ENCODE results near the gene TMEM255B. TPM values are rescaled to one million over a fixed set of nuclear protein-coding genes. Genes with fewer than 3 reads are reported as not detected.

The TMEM255B gene
- total and polyA plus RNA-seq, 2 of the 4 experiments (the other 2 are of a cell fraction): 0.36 to 0.94 TPM

DNA sequence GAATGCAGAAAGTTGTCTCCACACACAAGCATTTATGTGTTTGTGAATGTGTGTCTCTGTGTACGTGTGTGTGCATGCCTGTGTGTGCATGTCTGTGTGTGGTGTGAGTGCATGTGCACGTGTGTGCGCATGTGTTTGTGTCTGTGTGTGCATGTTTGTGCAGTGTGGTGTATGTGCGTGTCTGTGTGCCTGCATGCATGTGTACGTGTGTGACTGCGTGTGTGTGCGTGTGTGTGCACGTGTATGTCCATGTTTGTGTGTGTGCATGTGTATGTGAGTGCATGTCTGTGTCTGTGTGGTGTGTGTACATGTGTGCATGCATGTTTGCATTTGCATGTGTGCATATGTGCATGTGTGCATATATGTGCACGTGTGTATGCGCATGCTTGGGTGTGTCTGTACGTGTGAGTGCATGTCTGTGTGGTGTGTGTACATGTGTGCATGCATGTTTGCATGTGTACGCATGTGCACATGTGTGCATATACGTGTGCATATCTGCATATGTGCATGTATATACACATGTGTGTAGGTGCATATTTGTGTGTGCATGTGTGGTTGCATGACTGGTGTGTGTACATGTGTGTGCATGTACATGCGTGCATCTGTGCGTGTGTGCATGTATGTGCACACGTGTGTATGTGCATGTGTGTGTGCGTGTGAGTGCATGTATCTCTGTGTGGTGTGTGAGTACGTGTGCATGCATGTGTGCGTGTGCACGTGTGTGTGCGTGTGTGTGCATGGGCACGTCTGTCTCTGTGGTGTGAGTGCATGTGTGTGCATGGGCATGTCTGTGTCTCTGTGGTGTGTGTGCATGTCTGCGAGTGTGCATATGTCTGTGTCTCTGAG, 8.2 kb upstream of the TMEM255B start:
- peaks cover 4% of the 10 kb centered on the region; the same call in 1 of the 2 replicates for H4K20me1 ChIP-seq (ENCODE audit: insufficient read depth, low read length)
- no peak overlapping the region for H2BK5ac ChIP-seq (ENCODE audit: low read depth, low read length, poor library complexity, severe bottlenecking)
- H2BK15ac ChIP-seq (ENCODE audit: low read depth, low read length): no peak overlapping the region
- H3K4me2 ChIP-seq (ENCODE audit: low read depth, low read length): no peak overlapping the region
- H3K9me3 ChIP-seq (ENCODE audit: control insufficient read depth, insufficient read depth, low read length): no peaks in the 10 kb centered on the region
- POLR2A ChIA-PET (ENCODE audit: unreplicated experiment): no interaction called here
- H3K36me3 ChIP-seq (ENCODE audit: control insufficient read depth, insufficient read depth, low read length): no peaks in the 10 kb centered on the region
- in situ Hi-C loops (cut with MboI; ENCODE audit: low sequenced_read_pairs) (no loop called here), dilution Hi-C loops (cut with HindIII; ENCODE audit: low sequenced_read_pairs, unreplicated experiment) (no loop called here), intact Hi-C loops (cut with micrococcal nuclease) (no loop called here)
- 0 out of 2 replicates have a peak, but pooled peaks cover 5% of the 10 kb centered on the region for H3K9me1 ChIP-seq (ENCODE audit: insufficient read depth, low read length)
- ATAC-seq (ENCODE audit: low read depth): no peak
- TF ChIP-seq MAFK (IDR thresholded peaks at IDR 0.05; ENCODE audit: low read depth, low read length) (no peak), SMC3 (IDR thresholded peaks at IDR 0.05; ENCODE audit: low read depth, low read length) (no peak), CHD1 (IDR thresholded peaks at IDR 0.05; ENCODE audit: low read depth, low read length) (no peak), RFX5 (IDR thresholded peaks at IDR 0.05; ENCODE audit: low read depth, low read length) (no peak), RCOR1 (IDR thresholded peaks at IDR 0.05; ENCODE audit: insufficient replicate concordance, low read length) (no peak), MXI1 (IDR thresholded peaks at IDR 0.05; ENCODE audit: borderline replicate concordance, low read depth, low read length) (no peak), POLR2A (IDR thresholded peaks at IDR 0.05; ENCODE audit: low read depth, low read length) (no peak)
- TF ChIP-seq, protein P1, sequence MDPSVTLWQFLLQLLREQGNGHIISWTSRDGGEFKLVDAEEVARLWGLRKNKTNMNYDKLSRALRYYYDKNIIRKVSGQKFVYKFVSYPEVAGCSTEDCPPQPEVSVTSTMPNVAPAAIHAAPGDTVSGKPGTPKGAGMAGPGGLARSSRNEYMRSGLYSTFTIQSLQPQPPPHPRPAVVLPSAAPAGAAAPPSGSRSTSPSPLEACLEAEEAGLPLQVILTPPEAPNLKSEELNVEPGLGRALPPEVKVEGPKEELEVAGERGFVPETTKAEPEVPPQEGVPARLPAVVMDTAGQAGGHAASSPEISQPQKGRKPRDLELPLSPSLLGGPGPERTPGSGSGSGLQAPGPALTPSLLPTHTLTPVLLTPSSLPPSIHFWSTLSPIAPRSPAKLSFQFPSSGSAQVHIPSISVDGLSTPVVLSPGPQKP (IDR thresholded peaks at IDR 0.05; ENCODE audit: borderline replicate concordance, low read depth, low read length): no peak
- TF ChIP-seq, protein P2, sequence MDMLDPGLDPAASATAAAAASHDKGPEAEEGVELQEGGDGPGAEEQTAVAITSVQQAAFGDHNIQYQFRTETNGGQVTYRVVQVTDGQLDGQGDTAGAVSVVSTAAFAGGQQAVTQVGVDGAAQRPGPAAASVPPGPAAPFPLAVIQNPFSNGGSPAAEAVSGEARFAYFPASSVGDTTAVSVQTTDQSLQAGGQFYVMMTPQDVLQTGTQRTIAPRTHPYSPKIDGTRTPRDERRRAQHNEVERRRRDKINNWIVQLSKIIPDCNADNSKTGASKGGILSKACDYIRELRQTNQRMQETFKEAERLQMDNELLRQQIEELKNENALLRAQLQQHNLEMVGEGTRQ (IDR thresholded peaks at IDR 0.05; ENCODE audit: low read depth, low read length): no peak
- no peak overlapping the region for H3K27ac ChIP-seq (ENCODE audit: insufficient read depth, low read length)
- WGBS, 2 experiments (ENCODE audit: extremely low coverage in 2 of 2, insufficient read length in 1 of 2): 91% methylated on average over 19 of the region's 23 CpGs; no CpG with 5 or more reads in 1 of the 2 experiments
- DNase-seq: no peak
- no peak overlapping the region for H3K56ac ChIP-seq (ENCODE audit: extremely low read depth, insufficient read depth, low read length)
- no peaks in the 10 kb centered on the region for H3K79me1 ChIP-seq (ENCODE audit: low read depth in 1 of 2, low read length in 2 of 2)
- no peak overlapping the region for H2AK9ac ChIP-seq (replicated peaks; ENCODE audit: low read depth, low read length, poor library complexity)
- H3K27me3 ChIP-seq (ENCODE audit: control insufficient read depth, insufficient read depth, low read length): peaks cover 28% of the 10 kb centered on the region
- H3K14ac ChIP-seq (replicated peaks; ENCODE audit: low read depth, low read length): no peak overlapping the region
- no peak overlapping the region for H4K91ac ChIP-seq (ENCODE audit: insufficient read depth, low read depth, low read length)
- CTCF ChIA-PET: no interaction called here
- H3K4me3 ChIP-seq (ENCODE audit: insufficient read depth, low read depth, low read length): no peak overlapping the region
- H3K23ac ChIP-seq (ENCODE audit: low read depth, low read length): no peak overlapping the region
- peak overlapping the region; percentile 49 for H2AFZ ChIP-seq (replicated peaks; ENCODE audit: low read length, poor library complexity)
- H3K4ac ChIP-seq (ENCODE audit: low read depth, low read length): no peak overlapping the region
- no peak overlapping the region for H3K9ac ChIP-seq (ENCODE audit: low read depth, low read length)
- no TSS peak for BruUV-seq (replicated peaks)
- no peak overlapping the region for H2BK120ac ChIP-seq (ENCODE audit: low read depth, low read length)
- H4K5ac ChIP-seq (ENCODE audit: low read depth, low read length): no peak overlapping the region
- H3K18ac ChIP-seq (ENCODE audit: low read depth, low read length): no peak overlapping the region
- H2BK20ac ChIP-seq (ENCODE audit: low read depth, low read length): no peak overlapping the region
- no peak overlapping the region for H4K8ac ChIP-seq (ENCODE audit: low read depth in 2 of 2, low read length in 2 of 2)
- no peak overlapping the region for H2AK5ac ChIP-seq (ENCODE audit: low read depth, low read length)
- H3K4me1 ChIP-seq (ENCODE audit: control insufficient read depth, insufficient read depth, low read length): no peaks in the 10 kb centered on the region

All from IMR-90 (cell line).